GM03348 (cell line): Measurements from ENCODE around the gene STX3.
"Not testable (repeated sequence)": the region's sequence is repeated elsewhere in the genome, so short reads cannot be mapped to it uniquely, and the experiment has no call there.

Experiments used
- DNase-seq: peaks from one replicate; pipeline ENCODE4 v3.0.0; 2012; ENCODE audit warnings: low spot score

The STX3 gene

GRCh38 chr11:59842316-59842715, 87.1 kb downstream of the STX3 start:
- DNase-seq, result no peak

DNA sequence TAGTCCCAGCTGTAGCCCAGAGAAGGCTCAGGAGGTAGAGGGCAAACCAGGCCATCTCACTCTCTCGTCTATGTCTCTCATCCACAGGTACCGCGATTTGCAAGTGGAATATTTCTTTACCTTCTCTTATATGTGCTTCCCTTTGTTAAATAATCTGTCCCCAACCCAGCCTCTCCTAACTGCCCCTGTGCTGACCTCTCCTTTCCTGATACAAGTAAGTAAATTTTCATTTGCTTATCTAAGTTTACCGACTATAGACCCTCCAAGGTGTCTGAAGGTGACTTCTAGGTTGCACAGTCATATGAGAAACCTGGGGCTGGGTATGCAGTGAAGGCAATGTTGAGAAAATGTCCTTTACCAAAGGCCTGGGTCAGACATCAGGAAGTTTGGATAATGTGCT, 90.2 kb downstream of the STX3 start, which contains the start of gene CBLIF:
Gene CBLIF (minus strand): TSS at position 101 of the 400 bp plus-strand sequence. CDS start 46 bp downstream, at position 55.
- DNase-seq, result no peak

DNA sequence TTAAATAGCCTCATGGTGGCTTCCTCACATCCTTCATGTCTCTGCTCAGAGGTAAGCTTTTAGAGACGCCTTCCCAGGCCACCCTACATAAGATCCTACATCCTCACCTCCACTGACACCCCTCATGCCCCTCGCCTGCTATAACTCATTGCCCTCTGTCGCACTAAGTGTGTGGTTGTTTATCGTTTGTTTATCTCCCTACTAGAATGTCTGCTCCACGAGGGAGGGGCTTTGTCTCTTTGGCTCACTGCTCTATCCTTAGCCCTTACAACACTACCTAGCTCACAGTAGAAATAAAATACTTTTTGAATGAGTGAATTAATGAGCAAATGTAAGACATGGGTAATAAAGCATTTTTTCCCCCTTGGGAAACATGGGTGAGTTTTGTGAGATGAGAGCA, 91.4 kb downstream of the STX3 start:
- DNase-seq, result no peak

- DNase-seq, result no peak
These were observed 92.5 kb downstream of the STX3 start for GRCh38 chr11:59847626-59848025.

DNA sequence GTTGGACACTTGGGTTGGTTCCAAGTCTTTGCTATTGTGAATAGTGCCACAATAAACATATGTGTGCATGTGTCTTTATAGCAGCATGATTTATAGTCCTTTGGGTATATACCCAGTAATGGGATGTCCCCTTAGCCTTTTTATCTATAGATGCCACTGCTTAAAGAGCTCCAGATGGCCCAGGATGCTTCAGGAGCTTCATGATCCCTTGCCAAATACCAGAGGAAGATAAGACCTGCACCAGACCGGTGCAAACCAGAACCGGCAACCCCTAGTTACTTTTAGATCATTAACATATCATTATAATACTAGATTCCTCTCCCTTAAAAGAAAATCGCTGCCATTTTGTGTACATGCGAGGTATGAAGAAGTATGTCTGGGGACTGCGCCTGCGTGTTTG, 93.3 kb downstream of the STX3 start:
- DNase-seq, result not testable (repeated sequence)

DNA sequence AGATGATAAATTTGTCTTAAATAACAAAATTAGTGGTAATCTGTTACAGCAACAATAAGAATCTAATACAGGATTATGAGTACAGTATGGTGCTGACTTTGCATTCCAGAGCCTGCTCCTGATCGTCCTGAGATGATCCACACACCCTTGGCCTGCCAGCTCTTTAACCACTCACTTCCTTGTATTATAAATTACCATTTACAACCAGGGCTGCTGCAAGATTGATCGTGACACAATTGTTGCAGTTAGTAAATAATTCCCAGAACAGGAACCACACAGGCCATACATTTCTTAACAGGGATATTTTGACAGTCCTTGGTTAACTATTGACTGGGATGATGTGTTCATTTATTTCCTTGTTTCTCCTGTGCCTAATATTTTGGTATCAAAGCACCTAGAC, 94.0 kb downstream of the STX3 start:
- DNase-seq, result no peak

- not testable (repeated sequence) for DNase-seq
These were observed 94.4 kb downstream of the STX3 start for GRCh38 chr11:59849551-59849950.

GRCh38 chr11:59851416-59851815, 96.2 kb downstream of the STX3 start:
- not testable (repeated sequence) for DNase-seq

DNA sequence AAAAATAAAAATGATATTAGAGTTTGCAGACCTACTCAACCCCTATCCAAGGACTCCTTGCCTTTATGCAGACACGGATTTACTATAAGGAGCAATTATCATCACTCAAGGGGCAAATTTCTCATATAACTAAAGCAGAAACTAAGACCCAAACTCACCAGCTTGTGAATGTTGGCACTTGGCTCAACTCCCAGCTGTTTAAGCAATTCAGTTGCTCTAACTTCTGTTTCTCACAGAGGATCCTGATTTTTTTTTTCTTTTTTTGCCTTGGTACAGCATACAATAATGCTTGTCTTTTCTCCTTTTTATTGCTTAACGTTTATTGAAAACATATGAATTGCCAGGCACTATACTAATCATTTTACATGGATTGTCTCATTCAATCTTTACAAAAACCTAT, 99.7 kb downstream of the STX3 start:
- DNase-seq, result no peak
